HepG2 (cell line): Measurements from ENCODE around the gene GLIPR1. TPM values are rescaled to one million over a fixed set of nuclear protein-coding genes. Genes with fewer than 3 reads are reported as not detected.
"Not testable (repeated sequence)": the region's sequence is repeated elsewhere in the genome, so short reads cannot be mapped to it uniquely, and the experiment has no call there.

ENCODE experiments used
- ATAC-seq: fragments of 200-7000 bp; cut with Tn5 transposase; 3 replicates; pipeline ENCODE4 v1.9.1; 2020; ENCODE audit warnings: mild to moderate bottlenecking, moderate library complexity
- BruUV-seq: library from RNA; stranded (reverse); fragments of 400-500 nt; replicated peaks from 2 replicates; lab custom pipeline; 2021; lab: Mats Ljungman, UMichigan
- CTCF ChIA-PET: fragments of 300-600 bp; formaldehyde crosslinking; extraction: SDS; loops from one replicate; lab custom pipeline; 2021; ENCODE audit warnings: low total read pairs, inconsistent platforms, low intra/inter-chr PET ratio; lab: Yijun Ruan, JAX
- POLR2A ChIA-PET: fragments of 350-600 bp; sonication (Branson Sonifier 250); formaldehyde crosslinking; loops from one replicate; lab custom pipeline; 2020; ENCODE audit warnings: antibody characterized with exemption, inconsistent platforms; lab: Yijun Ruan, JAX
- DNase-seq: peaks from one replicate; pipeline ENCODE4 v3.0.0-alpha.2; 2015; ENCODE audit warnings: low spot score
- FAIRE-seq: peaks from 3 replicates; lab custom pipeline; 2011; peaks lifted over from hg19 to GRCh38; lab: Jason Lieb, UNC
- H2AFZ ChIP-seq: one replicate; pipeline ENCODE4 v1.6.1; 2011; ENCODE audit warnings: low read length, inconsistent platforms
- H3K27ac ChIP-seq: fragments of 300-600 bp; 3 replicates; pipeline ENCODE4 v1.8.0; 2011; ENCODE audit warnings: mixed run types, mild to moderate bottlenecking, mixed read lengths, low read length, inconsistent platforms; ENCODE audit not compliant: insufficient read depth; ENCODE audit errors: extremely low read length
- H3K27me3 ChIP-seq, 2 experiments: fragments of 200-600 bp in 1 of 2; 2 replicates in 1 of 2; 3 replicates in 1 of 2; pipeline versions ENCODE4 v1.6.0 to v1.8.0; 2011; ENCODE audit warnings: low read length in 2 of 2, mild to moderate bottlenecking in 2 of 2, moderate library complexity in 2 of 2, inconsistent platforms in 1 of 2; ENCODE audit not compliant: insufficient read depth in 2 of 2, control insufficient read depth in 1 of 2
- H3K36me3 ChIP-seq, 2 experiments: fragments of 200-600 bp in 1 of 2; replicated peaks in 1 of 2; 2 replicates in 1 of 2; 3 replicates in 1 of 2; pipeline versions ENCODE4 v1.5.1 to v1.8.0; 2011; ENCODE audit warnings: low read length in 2 of 2, inconsistent platforms in 1 of 2; ENCODE audit not compliant: insufficient read depth in 2 of 2, control insufficient read depth in 1 of 2
- H3K4me1 ChIP-seq: 2 replicates; pipeline ENCODE4 v1.5.1; 2012; ENCODE audit warnings: low read length, inconsistent platforms; ENCODE audit not compliant: insufficient read depth
- H3K4me2 ChIP-seq: 2 replicates; pipeline ENCODE4 v1.6.0; 2011; ENCODE audit warnings: low read depth, low read length, inconsistent platforms
- H3K4me3 ChIP-seq, 3 experiments: fragments of 200-600 bp in 1 of 3; sonication (generic), shearing (Covaris generic) in 1 of 3; replicated peaks in 1 of 3; 2 replicates each; pipeline ENCODE4 v1.5.1; 2011 to 2016; ENCODE audit warnings: low read length in 3 of 3, inconsistent platforms in 2 of 3, low read depth in 2 of 3, mild to moderate bottlenecking in 2 of 3, control low read depth in 1 of 3, mixed read lengths in 1 of 3; ENCODE audit not compliant: insufficient read depth in 1 of 3
- H3K79me2 ChIP-seq: one replicate; pipeline ENCODE4 v1.6.1; 2011; ENCODE audit warnings: low read length, inconsistent platforms; ENCODE audit not compliant: insufficient read depth
- H3K9ac ChIP-seq: 2 replicates; pipeline ENCODE4 v1.6.0; 2011; ENCODE audit warnings: mild to moderate bottlenecking, low read depth, low read length, inconsistent platforms; ENCODE audit not compliant: insufficient read depth
- H3K9me3 ChIP-seq: 2 replicates; pipeline ENCODE4 v1.5.1; 2012; ENCODE audit warnings: mild to moderate bottlenecking, low read length
- H4K20me1 ChIP-seq: 2 replicates; pipeline ENCODE4 v1.6.0; 2011; ENCODE audit warnings: inconsistent platforms, mild to moderate bottlenecking, low read length, moderate library complexity; ENCODE audit not compliant: insufficient read depth
- GABPA ChIP-seq, 2 experiments: IDR thresholded peaks; 2 replicates each; pipeline ENCODE4 v1.6.1; 2011 to 2016; ENCODE audit warnings: low read depth in 2 of 2, low read length in 1 of 2, missing biosample characterization in 1 of 2, missing genetic modification characterization in 1 of 2
- HDAC6 ChIP-seq: fragments of 200-600 bp; sonication (generic); IDR thresholded peaks from 2 replicates; pipeline ENCODE4 v1.7.0; 2017; ENCODE audit warnings: mild to moderate bottlenecking, antibody characterized with exemption, low read length, low read depth
- HNRNPK ChIP-seq: fragments of 200-400 bp; formaldehyde crosslinking; IDR thresholded peaks from 2 replicates; pipeline ENCODE4 v1.6.1; 2018; ENCODE audit warnings: low read length, low read depth, moderate library complexity, mild to moderate bottlenecking; ENCODE audit not compliant: poor library complexity, severe bottlenecking
- NAIF1 ChIP-seq: sonication (generic); formaldehyde crosslinking; IDR thresholded peaks from 2 replicates; pipeline ENCODE4 v1.5.0; 2020; ENCODE audit warnings: mild to moderate bottlenecking, missing genetic modification reagents, borderline replicate concordance
- NR2F1 ChIP-seq, 2 experiments: fragments of 450-650 bp in 1 of 2; formaldehyde crosslinking in 1 of 2; IDR thresholded peaks; 2 replicates each; pipeline versions ENCODE4 v1.5.0 to v1.6.1; 2016 to 2020; ENCODE audit warnings: mild to moderate bottlenecking in 1 of 2, missing compliant biosample characterization in 1 of 2, missing genetic modification reagents in 1 of 2, moderate library complexity in 1 of 2
- ZFP37 ChIP-seq: sonication (generic); formaldehyde crosslinking; IDR thresholded peaks from 2 replicates; pipeline ENCODE4 v1.4.0; 2020; ENCODE audit warnings: missing genetic modification reagents, borderline replicate concordance
- WGBS: methylation state at CpG from one replicate; pipeline ENCODE4 v1.1.6; 2017; ENCODE audit warnings: low lambda C conversion rate; 5-methylcytosine and 5-hydroxymethylcytosine counted together
- in situ Hi-C: cut with HindIII; loops from 2 replicates; pipeline ENCODE4 v1.10.0; 2017; ENCODE audit warnings: low pct_unique_long_range_greater_than_20kb; ENCODE audit not compliant: extremely low pct_ligation_motif_present
- intact Hi-C: fragments of 100-400 bp; cut with micrococcal nuclease; formaldehyde crosslinking; loops from one replicate; pipeline ENCODE4 v1.10.0; 2022; ENCODE audit not compliant: unreplicated experiment
- polyA plus RNA-seq, 8 experiments: library from polyadenylated mRNA; depleted of rRNA in 3 of 8; stranded (reverse) in 7 of 8; unstranded in 1 of 8; fragments of >200 nt; fragmentation: Illumina TruSeq in 4 of 8; extraction: Trizol in 4 of 8; gene quantifications; 2 replicates each; pipeline versions ENCODE4 v1.2.1 to v1.2.3, GENCODE V29; 2011 to 2016; ENCODE audit warnings: low read depth in 4 of 8, missing spikeins in 1 of 8, mixed read lengths in 1 of 8; ENCODE audit not compliant: insufficient read depth in 1 of 8
- total RNA-seq, 5 experiments: library from RNA; depleted of rRNA; stranded (reverse); fragments of >200 nt; fragmentation: Illumina TruSeq; extraction: Trizol; gene quantifications; 2 replicates each; pipeline ENCODE4 v1.2.3, GENCODE V29; 2016; ENCODE audit warnings: low read depth in 1 of 5
- TF ChIP-seq, protein P1 (sequence below): sonication (generic); formaldehyde crosslinking; IDR thresholded peaks from 2 replicates; pipeline ENCODE4 v1.5.1; 2020; ENCODE audit warnings: missing genetic modification reagents, mild to moderate bottlenecking, borderline replicate concordance
- TF ChIP-seq, protein P2 (sequence below): sonication (generic); formaldehyde crosslinking; IDR thresholded peaks from 2 replicates; pipeline ENCODE4 v1.5.1; 2020; ENCODE audit warnings: missing genetic modification reagents, mild to moderate bottlenecking, borderline replicate concordance
- TF ChIP-seq, protein P3 (sequence below): sonication (generic); formaldehyde crosslinking; IDR thresholded peaks from 2 replicates; pipeline ENCODE4 v1.8.0; 2022; ENCODE audit warnings: missing genetic modification reagents, mild to moderate bottlenecking, borderline replicate concordance

Gene GLIPR1
- total and polyA plus RNA-seq, 2 of the 13 experiments (the other 11 are each of a cell fraction or from before 2014, with no cell fraction given) = 1.9 to 5.0 TPM

DNA sequence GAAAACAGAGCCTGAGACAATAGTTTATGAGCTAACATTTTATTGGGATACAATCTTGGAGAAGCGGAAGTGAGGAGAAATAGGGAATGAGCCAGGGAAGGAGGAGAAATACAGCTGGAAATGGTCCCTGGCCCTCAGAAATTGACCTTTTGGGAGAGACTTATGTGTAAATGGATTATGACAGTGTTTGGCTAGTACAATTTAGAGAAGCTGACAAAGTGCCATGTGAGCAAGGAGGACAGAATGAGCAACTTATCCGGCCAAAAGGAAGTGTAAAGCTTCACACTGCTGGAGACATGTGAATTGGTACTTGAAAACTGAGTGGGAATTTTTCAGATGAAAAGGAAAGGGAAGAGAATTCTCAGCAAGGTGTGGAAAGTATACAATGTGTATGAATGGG is 2.9 kb downstream of the GLIPR1 start (continued):
- TF ChIP-seq, protein P1, sequence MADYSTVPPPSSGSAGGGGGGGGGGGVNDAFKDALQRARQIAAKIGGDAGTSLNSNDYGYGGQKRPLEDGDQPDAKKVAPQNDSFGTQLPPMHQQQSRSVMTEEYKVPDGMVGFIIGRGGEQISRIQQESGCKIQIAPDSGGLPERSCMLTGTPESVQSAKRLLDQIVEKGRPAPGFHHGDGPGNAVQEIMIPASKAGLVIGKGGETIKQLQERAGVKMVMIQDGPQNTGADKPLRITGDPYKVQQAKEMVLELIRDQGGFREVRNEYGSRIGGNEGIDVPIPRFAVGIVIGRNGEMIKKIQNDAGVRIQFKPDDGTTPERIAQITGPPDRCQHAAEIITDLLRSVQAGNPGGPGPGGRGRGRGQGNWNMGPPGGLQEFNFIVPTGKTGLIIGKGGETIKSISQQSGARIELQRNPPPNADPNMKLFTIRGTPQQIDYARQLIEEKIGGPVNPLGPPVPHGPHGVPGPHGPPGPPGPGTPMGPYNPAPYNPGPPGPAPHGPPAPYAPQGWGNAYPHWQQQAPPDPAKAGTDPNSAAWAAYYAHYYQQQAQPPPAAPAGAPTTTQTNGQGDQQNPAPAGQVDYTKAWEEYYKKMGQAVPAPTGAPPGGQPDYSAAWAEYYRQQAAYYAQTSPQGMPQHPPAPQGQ (CRISPR knock-in tag) = no peak
- TF ChIP-seq ZFP37 (CRISPR knock-in tag) (no peak), GABPA (IDR thresholded peaks at IDR 0.05; ENCODE audit: low read depth, low read length) (no peak), GABPA (CRISPR knock-in tag; IDR thresholded peaks at IDR 0.05; ENCODE audit: low read depth) (no peak)
- TF ChIP-seq, all 625 proteins: peak for 0

DNA sequence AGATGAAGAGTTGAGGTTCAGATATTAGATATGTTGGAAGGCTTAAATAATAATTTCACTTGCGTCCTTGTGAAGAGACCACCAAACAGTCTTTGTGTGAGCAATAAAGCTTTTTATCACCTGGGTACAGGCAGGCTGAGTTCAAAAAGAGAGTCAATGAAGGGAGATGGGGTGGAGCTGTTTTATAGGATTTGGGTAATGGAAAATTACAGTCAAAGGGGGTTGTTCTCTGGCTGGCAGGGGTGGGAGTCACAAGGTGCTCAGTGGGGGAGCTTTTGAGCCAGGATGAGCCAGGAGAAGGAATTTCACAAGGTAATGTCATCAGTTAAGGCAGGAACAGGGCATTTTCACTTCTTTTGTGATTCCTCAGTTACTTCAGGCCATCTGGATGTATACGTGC is 3.9 kb downstream of the GLIPR1 start:
- POLR2A ChIA-PET, H3K27ac ChIP-seq, H3K4me3 ChIP-seq, H3K9ac ChIP-seq, in situ Hi-C loops, H4K20me1 ChIP-seq, H2AFZ ChIP-seq, H3K4me2 ChIP-seq, DNase-seq, H3K79me2 ChIP-seq, FAIRE-seq, BruUV-seq, ATAC-seq, H3K9me3 ChIP-seq, H3K27me3 ChIP-seq, H3K36me3 ChIP-seq: not testable (repeated sequence)
- H3K4me1 ChIP-seq = peaks cover 23% of the 10 kb centered on the region
- intact Hi-C loops = loop anchor here (5.0 to 10.0 kb wide), 2 partner anchors 860 to 973 kb away; partner anchors contain the start of gene BBS10
- CTCF ChIA-PET = interaction anchor here (1.3 kb wide), 1 partner anchor 971 kb away, joined by 3 read pairs; no protein-coding TSS in a partner anchor
- WGBS = 94% methylated on average over 2 of the region's 2 CpGs

DNA sequence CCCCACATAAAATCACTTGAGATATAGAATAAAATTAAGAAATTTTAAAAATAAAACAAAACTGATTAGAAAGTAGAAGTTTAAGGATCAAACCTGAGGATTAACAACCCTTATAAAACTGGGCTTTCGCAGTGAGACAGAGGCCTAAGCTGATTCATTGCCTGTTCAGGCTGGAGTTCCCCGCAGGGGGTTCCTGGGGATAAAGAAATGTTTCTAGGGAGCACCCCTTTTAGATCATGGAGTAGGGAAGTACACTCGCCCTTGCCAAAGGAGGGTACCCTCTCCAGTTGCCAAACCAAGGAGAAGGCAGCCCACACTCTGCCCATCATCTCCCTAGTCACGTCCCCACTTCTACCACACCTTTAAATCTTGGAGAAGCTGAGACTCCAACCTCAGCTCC is 6.8 kb downstream of the GLIPR1 start:
- CTCF ChIA-PET = no interaction called here
- peaks cover 6% of the 10 kb centered on the region for H3K4me1 ChIP-seq
- intact Hi-C loops = loop anchor here (10.0 kb wide), 1 partner anchor 857 kb away; the partner anchor contains the start of gene BBS10
- H3K27me3 ChIP-seq = no peaks in the 10 kb centered on the region
- 82% methylated on average over 4 of the region's 4 CpGs for WGBS
- H3K9me3 ChIP-seq = no peaks in the 10 kb centered on the region
- H3K79me2 ChIP-seq = no peaks in the 10 kb centered on the region
- H3K9ac ChIP-seq = no peak overlapping the region
- FAIRE-seq (no peak), ATAC-seq (no peak), DNase-seq (no peak)
- POLR2A ChIA-PET = no interaction called here
- in situ Hi-C loops = no loop called here
- no peak overlapping the region for H3K4me3 ChIP-seq
- no peak overlapping the region for H2AFZ ChIP-seq
- H4K20me1 ChIP-seq = no peaks in the 10 kb centered on the region
- BruUV-seq = no TSS peak
- H3K4me2 ChIP-seq = no peak overlapping the region
- no peaks in the 10 kb centered on the region for H3K36me3 ChIP-seq
- no peak overlapping the region for H3K27ac ChIP-seq
- no peak for TF ChIP-seq NAIF1 (CRISPR knock-in tag)
- no peak for TF ChIP-seq HDAC6
- TF ChIP-seq, protein P2, sequence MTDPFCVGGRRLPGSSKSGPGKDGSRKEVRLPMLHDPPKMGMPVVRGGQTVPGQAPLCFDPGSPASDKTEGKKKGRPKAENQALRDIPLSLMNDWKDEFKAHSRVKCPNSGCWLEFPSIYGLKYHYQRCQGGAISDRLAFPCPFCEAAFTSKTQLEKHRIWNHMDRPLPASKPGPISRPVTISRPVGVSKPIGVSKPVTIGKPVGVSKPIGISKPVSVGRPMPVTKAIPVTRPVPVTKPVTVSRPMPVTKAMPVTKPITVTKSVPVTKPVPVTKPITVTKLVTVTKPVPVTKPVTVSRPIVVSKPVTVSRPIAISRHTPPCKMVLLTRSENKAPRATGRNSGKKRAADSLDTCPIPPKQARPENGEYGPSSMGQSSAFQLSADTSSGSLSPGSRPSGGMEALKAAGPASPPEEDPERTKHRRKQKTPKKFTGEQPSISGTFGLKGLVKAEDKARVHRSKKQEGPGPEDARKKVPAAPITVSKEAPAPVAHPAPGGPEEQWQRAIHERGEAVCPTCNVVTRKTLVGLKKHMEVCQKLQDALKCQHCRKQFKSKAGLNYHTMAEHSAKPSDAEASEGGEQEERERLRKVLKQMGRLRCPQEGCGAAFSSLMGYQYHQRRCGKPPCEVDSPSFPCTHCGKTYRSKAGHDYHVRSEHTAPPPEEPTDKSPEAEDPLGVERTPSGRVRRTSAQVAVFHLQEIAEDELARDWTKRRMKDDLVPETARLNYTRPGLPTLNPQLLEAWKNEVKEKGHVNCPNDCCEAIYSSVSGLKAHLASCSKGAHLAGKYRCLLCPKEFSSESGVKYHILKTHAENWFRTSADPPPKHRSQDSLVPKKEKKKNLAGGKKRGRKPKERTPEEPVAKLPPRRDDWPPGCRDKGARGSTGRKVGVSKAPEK (CRISPR knock-in tag) = no peak
- TF ChIP-seq NR2F1 (CRISPR knock-in tag; IDR thresholded peaks at IDR 0.05) = no peak
- no peak for TF ChIP-seq HNRNPK
- TF ChIP-seq, protein P3, sequence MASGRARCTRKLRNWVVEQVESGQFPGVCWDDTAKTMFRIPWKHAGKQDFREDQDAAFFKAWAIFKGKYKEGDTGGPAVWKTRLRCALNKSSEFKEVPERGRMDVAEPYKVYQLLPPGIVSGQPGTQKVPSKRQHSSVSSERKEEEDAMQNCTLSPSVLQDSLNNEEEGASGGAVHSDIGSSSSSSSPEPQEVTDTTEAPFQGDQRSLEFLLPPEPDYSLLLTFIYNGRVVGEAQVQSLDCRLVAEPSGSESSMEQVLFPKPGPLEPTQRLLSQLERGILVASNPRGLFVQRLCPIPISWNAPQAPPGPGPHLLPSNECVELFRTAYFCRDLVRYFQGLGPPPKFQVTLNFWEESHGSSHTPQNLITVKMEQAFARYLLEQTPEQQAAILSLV (CRISPR knock-in tag) = no peak
